Activated B cell treated with CpG ODN at 0.5 μM for 24 hours (primary cell): ENCODE measurements around the gene EEIG2. TPM values are rescaled to one million over a fixed set of nuclear protein-coding genes. Genes with fewer than 3 reads are reported as not detected.

Experiments
- ATAC-seq: fragments of 200-7000 bp; cut with Tn5 transposase; one replicate; pipeline ENCODE4 v1.10.0; 2021; ENCODE audit warnings: low read depth, mild to moderate bottlenecking, moderate library complexity
- CTCF ChIA-PET: fragments of 350-600 bp; sonication (Branson Sonifier 250); formaldehyde crosslinking; loops from one replicate; lab custom pipeline; 2021; ENCODE audit warnings: antibody characterized with exemption; lab: Charles Lee
- POLR2A ChIA-PET: fragments of 350-600 bp; sonication (Branson Sonifier 250); formaldehyde crosslinking; loops from one replicate; lab custom pipeline; 2021; ENCODE audit warnings: antibody characterized with exemption; lab: Charles Lee
- DNase-seq: peaks from one replicate; pipeline ENCODE4 v3.0.0; 2022
- H3K27ac Mint-ChIP-seq: one replicate; pipeline ENCODE4 v1.8.0; 2020; ENCODE audit warnings: mixed read lengths
- H3K27me3 Mint-ChIP-seq: one replicate; pipeline ENCODE4 v1.8.0; 2021; ENCODE audit warnings: mixed read lengths
- H3K36me3 Mint-ChIP-seq: one replicate; pipeline ENCODE4 v1.8.0; 2021; ENCODE audit warnings: low read depth, mixed read lengths
- H3K4me1 Mint-ChIP-seq: one replicate; pipeline ENCODE4 v1.8.0; 2021; ENCODE audit warnings: mixed read lengths
- H3K4me3 Mint-ChIP-seq: one replicate; pipeline ENCODE4 v1.8.0; 2020; ENCODE audit warnings: mild to moderate bottlenecking, mixed read lengths
- H3K9me3 Mint-ChIP-seq: one replicate; pipeline ENCODE4 v1.8.0; 2020; ENCODE audit warnings: mixed read lengths
- CTCF ChIP-seq: fragments of 200-600 bp; IDR thresholded peaks from one replicate; pipeline ENCODE4 v1.8.0; 2022; ENCODE audit warnings: antibody characterized with exemption, mild to moderate bottlenecking
- intact Hi-C: fragments of 100-400 bp; cut with micrococcal nuclease; formaldehyde crosslinking; loops from one replicate; pipeline ENCODE4 v1.15.1; 2024
- total RNA-seq: library from RNA; stranded (reverse); gene quantifications from 2 replicates; pipeline ENCODE4 v1.2.3, GENCODE V29; 2022

The EEIG2 gene
- total RNA-seq, 1 donor from 2014 or later: 7.0 TPM

DNA sequence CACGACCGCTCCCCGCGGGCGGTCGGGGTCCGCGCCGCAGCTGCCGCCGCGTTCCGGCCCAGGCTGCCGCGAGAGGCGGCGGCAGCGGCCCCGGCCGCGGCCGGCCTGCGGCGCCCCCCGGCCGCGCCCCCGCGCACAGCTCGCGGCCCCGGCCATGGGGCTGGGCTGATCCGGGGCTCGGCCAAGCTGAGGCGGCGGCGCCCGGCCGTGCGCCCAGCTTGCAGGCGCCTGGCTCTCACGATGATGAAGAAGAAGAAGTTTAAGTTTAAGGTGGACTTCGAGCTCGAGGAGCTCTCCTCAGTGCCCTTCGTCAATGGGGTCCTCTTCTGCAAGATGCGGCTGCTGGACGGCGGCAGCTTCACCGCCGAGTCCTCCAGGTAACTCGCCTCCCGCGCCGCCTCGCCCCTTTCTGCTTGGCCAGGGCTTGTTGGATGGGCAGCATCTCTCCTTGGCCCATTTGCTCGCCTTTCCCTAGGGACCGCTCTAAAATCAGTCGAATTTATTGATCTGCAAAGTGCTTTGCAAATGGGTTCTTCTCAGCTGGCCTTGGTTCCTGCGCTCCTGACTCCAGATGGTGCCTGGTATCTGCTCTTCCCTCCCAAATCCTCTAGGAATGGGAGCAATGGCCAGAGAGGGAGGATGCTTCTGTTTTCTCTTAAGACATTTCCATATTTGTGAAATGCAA lies 431 bp downstream of the EEIG2 start:
- H3K27ac Mint-ChIP-seq: peak overlapping the region; percentile 90
- H3K9me3 Mint-ChIP-seq: no peaks in the 10 kb centered on the region
- DNase-seq (peak; percentile 42), ATAC-seq (peak; percentile 42)
- intact Hi-C loops: loop anchor here (2.0 to 5.0 kb wide), 4 partner anchors 100 to 776 kb away; partner anchors contain the start of genes HENMT1, PRPF38B and SLC25A24
- H3K4me1 Mint-ChIP-seq: peaks cover 24% of the 10 kb centered on the region
- no peak for TF ChIP-seq CTCF
- ChIA-PET POLR2A (interaction anchor here (1.0 to 5.5 kb wide), 8 partner anchors 9 to 778 kb away, joined by 4 to 38 read pairs (median 10); partner anchors contain the start of genes HENMT1, PRPF38B and SLC25A24), CTCF (interaction anchor here (0.7 to 7.2 kb wide), 17 partner anchors 10 to 778 kb away, joined by 3 to 237 read pairs (median 4); partner anchors contain the start of genes HENMT1 and SLC25A24)
- H3K27me3 Mint-ChIP-seq: no peaks in the 10 kb centered on the region
- H3K4me3 Mint-ChIP-seq: peak overlapping the region; percentile 93
- peaks cover 1% of the 10 kb centered on the region for H3K36me3 Mint-ChIP-seq

GRCh38 chr1:108560874-108561459 lies 1.1 kb downstream of the EEIG2 start:
- no peak for TF ChIP-seq CTCF
- peaks cover 24% of the 10 kb centered on the region for H3K4me1 Mint-ChIP-seq
- ATAC-seq: peak; percentile 12
- H3K36me3 Mint-ChIP-seq: peaks cover 1% of the 10 kb centered on the region
- H3K27me3 Mint-ChIP-seq: no peaks in the 10 kb centered on the region
- intact Hi-C loops: loop anchor here (1.0 to 5.0 kb wide), 8 partner anchors 49 to 776 kb away; partner anchors contain the start of genes HENMT1, PRPF38B, SLC25A24 and STXBP3
- H3K4me3 Mint-ChIP-seq: peak overlapping the region; percentile 93
- ChIA-PET POLR2A (interaction anchor here (0.5 to 5.5 kb wide), 8 partner anchors 10 to 361 kb away, joined by 4 to 38 read pairs (median 10); partner anchors contain the start of genes HENMT1, PRPF38B and SLC25A24), CTCF (interaction anchor here (0.8 to 7.2 kb wide), 15 partner anchors 9 to 778 kb away, joined by 3 to 237 read pairs (median 6); partner anchors contain the start of genes HENMT1 and SLC25A24)
- peak; percentile 34 for DNase-seq
- no peaks in the 10 kb centered on the region for H3K9me3 Mint-ChIP-seq
- peak overlapping the region; percentile 90 for H3K27ac Mint-ChIP-seq

DNA sequence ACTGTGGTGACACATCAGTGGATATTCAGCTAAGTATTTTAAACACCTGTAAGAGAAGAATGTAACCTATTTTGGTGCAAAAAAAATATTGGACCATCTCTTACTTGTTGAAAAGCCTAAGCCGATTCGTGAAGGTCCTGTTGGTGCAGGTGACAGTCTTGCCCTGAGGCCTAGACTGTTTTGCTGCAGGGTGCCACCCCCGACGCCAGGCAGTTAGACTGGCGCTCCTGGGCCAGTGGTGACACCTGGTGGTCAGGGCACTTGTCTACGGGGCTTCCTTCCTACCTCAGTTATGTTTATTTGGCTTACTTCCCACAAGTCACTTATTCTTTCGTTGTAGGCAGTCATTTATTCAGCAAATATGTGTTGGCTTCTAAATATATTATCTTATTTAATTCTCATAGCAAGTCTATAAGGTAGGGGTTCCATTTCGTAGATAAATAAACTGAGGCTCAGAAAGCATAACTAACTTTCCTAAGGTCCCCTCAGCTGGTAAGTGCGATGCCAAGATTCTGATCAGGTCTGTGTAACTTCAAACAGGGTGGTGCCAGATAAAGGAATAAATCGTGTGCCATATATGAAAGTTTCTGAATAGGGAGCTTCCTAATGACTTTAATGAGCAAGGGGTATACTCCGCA lies 1.9 kb downstream of the EEIG2 start:
- POLR2A ChIA-PET: interaction anchor here (0.5 to 5.5 kb wide), 6 partner anchors 10 to 131 kb away, joined by 4 to 38 read pairs (median 18); partner anchors contain the start of genes HENMT1 and PRPF38B
- ATAC-seq: peak; percentile 45
- DNase-seq: peak; percentile 69
- Mint-ChIP-seq H3K4me1 (peaks cover 24% of the 10 kb centered on the region), H3K27ac (no peak overlapping the region), H3K9me3 (no peaks in the 10 kb centered on the region), H3K27me3 (no peaks in the 10 kb centered on the region), H3K4me3 (peak overlapping the region; percentile 57), H3K36me3 (peaks cover 1% of the 10 kb centered on the region)
- CTCF ChIA-PET: interaction anchor here (1.0 to 7.2 kb wide), 12 partner anchors 8 to 779 kb away, joined by 3 to 237 read pairs (median 8); partner anchors contain the start of gene HENMT1
- no peak for TF ChIP-seq CTCF
- intact Hi-C loops: loop anchor here (1.0 to 5.0 kb wide), 8 partner anchors 50 to 777 kb away; partner anchors contain the start of genes HENMT1, PRPF38B, SLC25A24 and STXBP3

DNA sequence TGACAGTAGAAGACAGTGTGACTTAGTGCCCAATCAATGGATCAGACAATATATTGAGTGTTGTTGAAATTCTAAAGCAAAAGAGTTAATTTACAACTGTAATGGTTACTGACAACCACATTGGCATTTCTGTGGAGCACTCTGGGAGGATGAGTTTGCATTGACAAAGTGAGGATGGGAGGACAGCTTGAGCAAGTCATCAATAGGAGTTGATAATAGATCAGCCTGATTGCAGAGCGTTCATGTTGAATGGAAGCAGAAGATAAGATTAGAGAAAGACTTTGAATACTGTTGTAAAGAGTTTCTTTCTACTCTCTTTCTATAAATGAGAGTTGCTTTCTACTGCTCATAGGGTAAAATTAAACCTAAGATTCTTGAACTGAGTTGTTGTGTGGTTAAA lies 3.9 kb downstream of the EEIG2 start:
- Mint-ChIP-seq H3K27me3 (no peaks in the 10 kb centered on the region), H3K4me3 (no peak overlapping the region), H3K9me3 (no peaks in the 10 kb centered on the region), H3K36me3 (peaks cover 1% of the 10 kb centered on the region), H3K4me1 (peaks cover 24% of the 10 kb centered on the region), H3K27ac (no peak overlapping the region)
- DNase-seq: no peak
- no peak for ATAC-seq
- POLR2A ChIA-PET: no interaction called here
- TF ChIP-seq CTCF: no peak
- intact Hi-C loops: loop anchor here (5.0 kb wide), 1 partner anchor 362 kb away; the partner anchor contains the start of gene SLC25A24
- CTCF ChIA-PET: interaction anchor here (4.6 to 7.2 kb wide), 3 partner anchors 13 to 80 kb away, joined by 22 to 237 read pairs (median 47); no protein-coding TSS in a partner anchor
